A673 (cell line): ENCODE data around the gene MEIKIN.

ENCODE experiments used
- CTCF ChIP-seq: fragments of 300-800, 200-600 bp; sonication (generic); conservative IDR thresholded peaks from 2 replicates; pipeline ENCODE4 v1.5.1; 2017; ENCODE audit warnings: low read depth, mild to moderate bottlenecking, antibody characterized with exemption, low read length, moderate library complexity, mixed read lengths
- EZH2 ChIP-seq: fragments of 200-600 bp; sonication (generic); IDR thresholded peaks from 2 replicates; pipeline ENCODE4 v1.6.1; 2017; ENCODE audit warnings: borderline replicate concordance, low read depth, mild to moderate bottlenecking, mixed read lengths, antibody characterized with exemption, low read length; ENCODE audit not compliant: poor library complexity, severe bottlenecking

- TF ChIP-seq CTCF (no peak), EZH2 (no peak)
These were observed 173.8 kb downstream of the MEIKIN start for GRCh38 chr5:131771692-131772091.
